Measurements from ENCODE around the gene SHROOM3. TPM values are rescaled to one million over a fixed set of nuclear protein-coding genes. Genes with fewer than 3 reads are reported as not detected.

Gene SHROOM3
- total RNA-seq, 1 donor from 2014 or later, result 33.2 TPM

- DNase-seq (ENCODE audit: low spot score), result no peak
Measured at GRCh38 chr4:76779740-76780459, 344.9 kb downstream of the SHROOM3 start.

DNA sequence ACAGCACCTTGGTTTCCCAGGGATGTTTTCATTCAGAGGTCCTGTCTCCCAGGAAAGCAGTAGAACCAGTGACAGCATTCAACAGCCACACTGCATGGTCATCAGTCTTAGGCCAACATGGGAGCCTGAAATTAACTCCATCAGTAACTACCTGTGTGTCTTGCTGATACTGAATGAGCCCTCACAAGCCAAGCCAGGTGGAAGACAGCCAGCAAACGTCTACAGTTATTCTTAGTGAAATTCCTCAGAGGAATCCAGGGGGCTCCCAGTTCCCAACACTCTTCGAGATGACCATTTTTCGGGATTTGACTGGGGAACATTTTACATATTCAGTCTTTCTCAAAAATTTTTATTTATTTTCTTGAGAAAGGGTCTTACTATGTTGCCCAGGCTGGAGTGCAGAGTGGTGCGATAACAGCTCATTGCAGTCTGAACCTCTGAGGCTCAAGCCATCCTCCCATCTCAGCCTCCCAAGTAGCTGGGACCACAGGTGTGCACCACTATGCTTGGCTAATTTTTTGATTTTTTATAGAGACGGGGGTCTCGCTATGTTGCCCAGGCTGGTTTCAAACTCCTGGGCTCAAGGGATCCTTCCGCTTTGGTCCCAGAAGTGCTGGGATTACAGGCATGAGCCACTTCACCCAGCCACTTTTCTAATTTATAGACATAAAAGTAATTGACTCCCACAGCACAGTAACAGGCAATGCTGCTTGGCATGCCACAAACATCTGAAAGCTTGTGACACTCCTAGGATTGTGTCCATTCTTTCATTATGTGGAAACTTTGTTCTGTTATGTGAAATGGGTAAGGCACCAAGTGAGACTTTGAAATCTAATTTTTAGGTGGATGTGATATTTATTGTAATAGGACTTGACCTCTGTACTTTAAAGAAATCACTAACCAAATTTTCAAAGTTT is 346.0 kb downstream of the SHROOM3 start:
- no peak for DNase-seq (ENCODE audit: low spot score)

GRCh38 chr4:76781698-76782595 is 346.9 kb downstream of the SHROOM3 start:
- DNase-seq (ENCODE audit: low spot score), result no peak

DNA sequence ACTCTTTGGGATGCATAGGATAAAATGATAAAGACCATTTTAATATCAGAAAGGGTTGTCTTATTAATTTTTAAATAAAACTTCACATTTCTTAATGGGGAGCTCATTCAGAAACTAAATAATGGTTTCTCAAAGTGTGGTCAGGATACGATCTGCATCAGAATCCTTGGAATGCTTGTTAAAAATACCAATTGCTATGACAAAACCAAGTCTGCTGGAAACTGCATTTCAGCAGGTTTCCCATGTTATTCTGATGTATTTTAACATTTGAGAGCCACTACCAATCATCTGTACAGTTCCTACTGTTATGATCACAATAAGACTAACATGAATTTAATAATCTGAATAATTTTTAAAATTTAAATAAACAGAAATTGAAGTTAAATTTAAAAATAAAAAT is 347.8 kb downstream of the SHROOM3 start:
- DNase-seq (ENCODE audit: low spot score), result peak; percentile 42

GRCh38 chr4:76783836-76784235 is 348.8 kb downstream of the SHROOM3 start:
- no peak for DNase-seq (ENCODE audit: low spot score)

- DNase-seq (ENCODE audit: low spot score), result no peak
Measured at GRCh38 chr4:76784237-76784636, 349.2 kb downstream of the SHROOM3 start.

GRCh38 chr4:76787898-76788297 is 352.9 kb downstream of the SHROOM3 start:
- no peak for DNase-seq (ENCODE audit: low spot score)

DNA sequence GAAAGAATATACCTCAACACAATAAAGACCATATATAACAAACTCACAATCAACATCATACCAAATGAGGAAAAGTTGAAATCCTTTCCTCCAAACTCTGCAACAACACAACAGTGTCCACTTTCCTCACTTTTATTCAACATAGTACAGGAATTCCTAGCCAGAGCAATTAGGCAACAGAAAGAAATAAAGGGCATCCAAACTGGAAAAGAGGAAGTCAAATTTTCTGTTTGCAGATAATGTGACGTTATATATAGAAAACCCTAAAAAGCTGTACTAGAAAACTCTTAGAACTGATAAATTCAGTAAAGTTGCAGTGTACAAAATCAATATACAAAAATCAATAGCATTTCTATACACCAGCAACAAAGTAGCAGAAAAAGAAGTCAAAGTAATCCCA is 355.3 kb downstream of the SHROOM3 start:
- no peak for DNase-seq (ENCODE audit: low spot score)

DNA sequence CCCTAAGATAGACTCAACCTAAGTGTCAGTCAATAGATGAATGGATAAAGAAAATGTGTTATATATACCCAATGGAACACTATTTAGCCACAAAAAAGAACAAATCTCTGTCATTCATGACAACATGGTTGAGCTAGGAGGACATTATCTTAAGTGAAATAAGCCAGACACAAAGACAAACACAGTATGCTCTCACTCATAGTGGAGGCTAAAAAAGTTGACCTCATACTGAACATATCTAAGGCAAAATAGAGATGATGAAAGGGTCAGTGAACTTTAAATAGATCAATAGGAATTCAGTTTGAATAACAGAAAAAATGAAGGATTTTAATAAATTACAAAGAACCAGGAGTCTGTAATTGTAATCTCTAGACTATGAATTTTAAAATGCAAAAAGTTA is 356.4 kb downstream of the SHROOM3 start:
- no peak for DNase-seq (ENCODE audit: low spot score)

DNA sequence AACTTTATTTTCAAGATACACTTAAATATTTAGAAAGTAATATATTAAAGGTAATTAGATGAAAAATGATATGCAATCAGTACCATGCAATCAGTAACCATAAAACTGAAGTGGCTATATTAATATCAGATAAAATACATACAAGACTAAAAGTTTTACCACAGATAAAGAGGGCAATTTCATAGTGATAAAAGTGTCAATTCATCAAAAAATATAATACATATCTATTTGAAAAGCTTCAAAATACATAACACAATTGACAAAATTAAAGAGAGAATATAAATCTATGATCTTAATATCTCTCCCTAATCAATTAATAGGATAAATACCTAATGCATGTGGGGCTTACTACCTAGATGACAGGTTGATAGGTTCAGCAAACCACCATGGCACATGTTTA is 357.4 kb downstream of the SHROOM3 start:
- DNase-seq (ENCODE audit: low spot score), result no peak

DNA sequence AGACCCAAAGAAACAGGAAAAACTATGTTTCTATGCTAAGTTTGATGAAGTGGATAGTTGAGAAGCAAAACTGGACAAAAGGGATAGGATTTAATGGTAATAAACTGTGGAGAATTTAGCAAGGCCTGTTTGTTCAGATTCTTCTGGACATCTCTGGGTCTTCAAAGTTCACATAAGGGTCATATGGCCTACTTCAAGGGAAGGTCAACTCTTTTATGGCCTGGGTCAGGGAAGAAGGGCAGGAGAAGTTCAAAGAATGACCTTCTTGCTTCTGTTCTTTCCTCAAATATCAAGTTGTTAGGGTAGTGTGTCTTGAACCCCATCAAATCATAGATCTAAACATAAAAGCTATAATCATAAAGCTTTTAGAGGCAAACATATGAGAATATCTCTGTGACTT is 360.2 kb downstream of the SHROOM3 start:
- DNase-seq (ENCODE audit: low spot score), result no peak

DNA sequence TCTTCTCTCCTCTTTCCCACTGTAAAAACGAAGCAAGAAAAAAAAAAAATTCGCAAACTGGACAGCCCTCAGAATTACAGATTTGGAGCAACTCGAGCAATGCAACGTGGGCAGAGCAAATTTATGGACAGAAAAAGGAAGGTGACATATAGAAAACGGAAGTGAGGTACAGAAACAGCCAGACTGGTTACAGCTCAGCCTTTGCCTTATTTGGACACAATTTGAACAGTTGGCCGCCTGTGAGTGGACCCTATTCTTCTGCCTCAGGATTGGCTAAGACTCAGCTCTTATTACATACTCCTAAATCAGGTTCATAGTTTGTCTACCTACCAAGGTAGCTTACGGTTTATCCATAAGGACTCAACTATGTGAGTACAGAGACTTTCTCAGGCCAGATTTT is 364.1 kb downstream of the SHROOM3 start:
- DNase-seq (ENCODE audit: low spot score), result no peak

- DNase-seq (ENCODE audit: low spot score), result no peak
Measured at GRCh38 chr4:76799718-76800117, 364.7 kb downstream of the SHROOM3 start.

DNA sequence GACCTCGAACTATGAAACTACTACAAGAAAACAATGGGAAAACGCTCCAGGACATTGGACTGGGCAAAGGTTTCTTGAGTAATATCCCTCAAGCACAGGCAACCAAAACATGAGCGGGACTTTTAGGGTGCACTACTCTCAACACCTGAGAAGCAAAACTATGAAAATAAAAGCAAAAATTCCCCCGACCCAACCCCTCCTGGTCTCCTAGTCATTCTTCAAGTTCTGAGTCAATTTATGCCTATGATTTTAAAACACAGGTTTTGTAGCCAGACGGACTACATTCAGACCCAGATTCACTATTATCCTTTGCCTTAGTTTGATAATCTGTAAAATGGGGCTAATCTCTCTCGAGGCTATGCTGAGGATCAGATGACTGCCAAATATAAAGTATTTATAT is 365.9 kb downstream of the SHROOM3 start:
- no peak for DNase-seq (ENCODE audit: low spot score)

DNA sequence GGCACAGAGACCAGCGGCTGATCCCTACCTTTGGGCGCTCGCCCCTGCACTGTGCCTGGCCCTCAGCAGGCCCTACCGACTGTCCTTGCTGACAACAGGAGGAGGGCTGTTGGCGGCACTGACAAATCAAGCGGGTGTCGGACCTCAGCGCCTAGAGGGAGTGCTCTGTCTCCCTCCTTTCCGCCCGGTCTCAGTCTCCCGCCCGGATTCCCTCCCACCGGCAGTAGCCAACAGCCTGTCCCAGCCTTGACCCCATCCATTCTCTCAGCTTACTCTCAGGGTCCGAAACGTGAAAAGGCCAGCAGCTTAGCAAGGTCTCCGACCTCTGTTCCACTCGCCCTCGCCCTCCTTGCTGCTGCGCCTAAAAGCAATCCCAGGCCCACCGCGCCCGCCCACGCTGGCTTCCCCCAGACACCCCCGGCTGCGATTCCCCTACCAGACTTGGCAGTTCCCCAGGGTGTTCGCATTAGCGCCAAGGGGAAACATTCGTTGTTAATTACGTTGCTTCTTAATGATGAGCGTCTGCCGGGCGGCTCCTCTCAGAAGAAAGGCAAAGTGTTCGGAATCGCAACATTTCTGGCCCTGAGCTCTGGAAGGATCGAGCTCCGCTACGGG is 366.7 kb downstream of the SHROOM3 start:
- DNase-seq (ENCODE audit: low spot score), result peak; percentile 46

DNA sequence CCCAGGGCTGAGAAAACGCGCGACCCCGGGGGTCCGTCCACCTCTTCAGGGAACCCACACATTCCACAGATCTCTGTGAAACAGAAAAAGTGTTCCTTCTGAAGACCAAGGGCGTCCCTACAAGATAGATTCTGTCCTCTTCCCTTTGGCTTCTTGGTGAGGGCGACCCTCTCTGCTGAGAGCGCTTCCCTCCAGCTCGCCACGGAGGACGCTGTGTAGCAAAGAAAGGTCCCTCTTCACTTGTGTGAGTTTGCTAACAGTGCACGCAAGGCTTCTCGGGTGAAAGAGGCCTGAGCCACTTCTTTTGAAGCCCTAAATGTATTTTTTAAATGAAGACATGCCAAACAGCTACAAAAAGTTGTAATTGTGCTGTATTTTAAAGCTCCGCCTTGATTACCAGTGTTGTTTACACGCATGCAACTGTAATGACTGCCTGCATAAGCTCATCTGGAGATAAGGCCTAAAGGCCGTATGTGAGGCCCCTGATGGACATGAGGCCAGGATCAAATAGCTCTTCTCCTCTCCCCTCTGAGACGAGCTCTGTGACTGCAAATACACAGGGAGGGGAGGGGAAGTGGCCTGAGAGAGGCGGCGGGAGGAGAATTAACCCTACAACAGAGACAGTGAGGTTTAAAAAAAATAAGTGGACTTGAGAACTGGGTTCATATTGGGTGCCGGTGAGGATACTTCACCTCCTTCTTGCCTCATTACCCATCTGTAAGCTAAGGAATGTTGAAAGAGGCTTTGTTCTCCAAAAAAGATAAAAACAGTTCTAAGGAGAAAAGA is 367.4 kb downstream of the SHROOM3 start:
- DNase-seq (ENCODE audit: low spot score), result peak; percentile 78

GRCh38 chr4:76803522-76803921 is 368.5 kb downstream of the SHROOM3 start:
- DNase-seq (ENCODE audit: low spot score), result peak; percentile 27

DNA sequence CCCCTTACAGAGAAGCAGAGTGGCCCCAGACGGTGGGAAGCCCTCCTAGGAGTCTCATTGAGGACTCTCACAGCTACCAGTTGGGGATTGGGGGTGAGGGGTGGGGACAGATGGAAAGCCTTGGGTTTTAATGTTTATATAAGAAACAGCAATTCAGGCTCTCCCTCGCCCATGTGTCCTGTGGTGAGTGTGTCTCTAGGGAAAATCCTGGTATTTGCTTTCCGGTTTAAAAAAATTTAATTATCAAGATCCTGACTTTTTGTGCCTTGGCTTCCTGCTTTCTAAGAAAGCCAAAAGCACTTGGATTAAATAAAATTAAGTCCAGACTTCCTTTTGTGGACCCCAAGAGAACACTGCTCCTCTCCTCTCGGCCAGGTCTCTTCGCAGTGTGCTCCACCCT is 369.1 kb downstream of the SHROOM3 start:
- no peak for DNase-seq (ENCODE audit: low spot score)

DNA sequence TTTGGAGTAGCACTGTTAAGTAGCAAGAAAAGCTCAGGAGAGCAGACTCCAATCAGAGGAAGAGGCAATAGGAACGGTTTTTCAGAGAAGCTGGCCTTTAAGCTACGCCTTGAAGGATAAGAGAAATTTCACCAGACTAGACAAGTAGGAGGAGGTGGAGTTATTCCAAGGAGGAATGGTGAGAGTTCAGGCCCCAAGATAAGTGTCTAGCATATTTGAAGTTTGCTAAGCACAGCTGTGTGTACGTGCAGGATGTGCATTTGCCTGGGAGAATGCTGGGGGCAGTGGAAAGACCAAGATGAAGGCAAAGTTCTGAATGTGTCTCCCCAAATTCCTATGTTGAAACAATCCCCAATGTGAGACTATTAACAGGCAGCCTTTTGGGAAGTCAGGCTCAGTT is 371.3 kb downstream of the SHROOM3 start:
- DNase-seq (ENCODE audit: low spot score), result peak; percentile 68

DNA sequence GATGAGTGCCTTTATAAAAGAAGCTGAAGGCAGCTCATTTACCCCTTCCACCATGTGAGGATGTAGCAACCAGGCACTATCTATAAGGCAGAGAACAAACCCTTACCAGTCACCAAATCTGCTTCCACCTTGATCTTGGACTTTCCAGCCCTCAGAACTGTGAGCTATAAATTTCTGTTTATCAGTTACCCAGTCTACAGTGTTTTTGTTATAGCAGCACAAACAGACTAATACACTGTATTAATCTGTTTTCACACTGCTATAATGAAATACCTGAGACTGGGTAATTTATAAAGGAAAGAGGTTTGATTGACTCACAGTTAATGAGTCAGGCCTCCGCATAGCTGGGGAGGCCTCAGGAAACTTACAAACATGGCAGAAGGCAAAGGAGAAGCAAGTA is 371.7 kb downstream of the SHROOM3 start:
- no peak for DNase-seq (ENCODE audit: low spot score)
